ENCODE measurements around the gene SHROOM1.

Gene SHROOM1

GRCh38 chr5:132821350-132821749, 9.1 kb downstream of the SHROOM1 start:
- TF ChIP-seq RAD21 (IDR thresholded peaks at IDR 0.05; ENCODE audit: low read depth) = no peak
- TF ChIP-seq YY1 (IDR thresholded peaks at IDR 0.05; ENCODE audit: low read depth) = no peak
- no peak for TF ChIP-seq EGR1 (IDR thresholded peaks at IDR 0.05)
- no peak for TF ChIP-seq NFIC (IDR thresholded peaks at IDR 0.05)
- TF ChIP-seq REST (IDR thresholded peaks at IDR 0.05; ENCODE audit: low read depth) = no peak
- no peak for TF ChIP-seq FOXM1 (IDR thresholded peaks at IDR 0.05; ENCODE audit: borderline replicate concordance, low read depth)
- no peak for TF ChIP-seq ZBTB7A (IDR thresholded peaks at IDR 0.05; ENCODE audit: low read depth)
- no peak for TF ChIP-seq TAF1 (IDR thresholded peaks at IDR 0.05; ENCODE audit: low read depth)
- TF ChIP-seq CEBPB (IDR thresholded peaks at IDR 0.05) = no peak
- TF ChIP-seq CREB1 (IDR thresholded peaks at IDR 0.05; ENCODE audit: low read depth) = no peak
- TF ChIP-seq, protein P1, sequence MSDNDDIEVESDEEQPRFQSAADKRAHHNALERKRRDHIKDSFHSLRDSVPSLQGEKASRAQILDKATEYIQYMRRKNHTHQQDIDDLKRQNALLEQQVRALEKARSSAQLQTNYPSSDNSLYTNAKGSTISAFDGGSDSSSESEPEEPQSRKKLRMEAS (IDR thresholded peaks at IDR 0.05) = no peak

GRCh38 chr5:132820162-132820754, 10.2 kb downstream of the SHROOM1 start:
- TF ChIP-seq TEAD4 (IDR thresholded peaks at IDR 0.05) = no peak
- peak; percentile 94 for TF ChIP-seq RAD21 (IDR thresholded peaks at IDR 0.05; ENCODE audit: low read depth)
- TF ChIP-seq YY1 (IDR thresholded peaks at IDR 0.05; ENCODE audit: low read depth) = 0 out of 2 replicates have a peak, but pooled peaks have one; percentile 40
- TF ChIP-seq, protein P1 (IDR thresholded peaks at IDR 0.05) = no peak
- TF ChIP-seq ZBTB7A (IDR thresholded peaks at IDR 0.05; ENCODE audit: low read depth) = no peak
- TF ChIP-seq TCF12 (IDR thresholded peaks at IDR 0.05; ENCODE audit: low read depth) = peak; percentile 43; the same call in 1 of the 2 replicates
- TF ChIP-seq FOXM1 (IDR thresholded peaks at IDR 0.05; ENCODE audit: borderline replicate concordance, low read depth) = no peak

DNA sequence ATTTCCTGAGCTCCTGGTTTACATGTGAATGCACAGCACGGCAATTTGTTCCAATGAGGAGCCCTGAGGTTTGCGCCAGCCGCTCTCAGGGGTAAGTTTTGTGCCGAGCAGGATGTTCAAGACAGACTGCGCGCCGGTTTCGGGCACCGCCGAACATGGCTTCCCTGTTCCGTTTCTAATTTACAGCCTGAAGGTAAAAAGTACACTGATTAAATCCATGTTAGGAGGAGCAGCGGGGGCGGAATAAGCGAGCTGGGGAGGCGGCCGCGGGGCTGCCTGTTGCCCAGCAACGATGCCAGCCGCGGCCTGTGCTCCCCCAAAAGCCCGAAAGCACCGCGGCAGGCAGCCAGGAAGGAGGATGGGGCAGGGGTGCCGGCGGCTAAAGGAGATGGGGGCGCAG, 11.0 kb downstream of the SHROOM1 start:
- TF ChIP-seq FOXM1 (IDR thresholded peaks at IDR 0.05; ENCODE audit: borderline replicate concordance, low read depth) (no peak), RAD21 (IDR thresholded peaks at IDR 0.05; ENCODE audit: low read depth) (no peak), USF1 (IDR thresholded peaks at IDR 0.05) (no peak), EP300 (IDR thresholded peaks at IDR 0.05; ENCODE audit: borderline replicate concordance) (no peak)

DNA sequence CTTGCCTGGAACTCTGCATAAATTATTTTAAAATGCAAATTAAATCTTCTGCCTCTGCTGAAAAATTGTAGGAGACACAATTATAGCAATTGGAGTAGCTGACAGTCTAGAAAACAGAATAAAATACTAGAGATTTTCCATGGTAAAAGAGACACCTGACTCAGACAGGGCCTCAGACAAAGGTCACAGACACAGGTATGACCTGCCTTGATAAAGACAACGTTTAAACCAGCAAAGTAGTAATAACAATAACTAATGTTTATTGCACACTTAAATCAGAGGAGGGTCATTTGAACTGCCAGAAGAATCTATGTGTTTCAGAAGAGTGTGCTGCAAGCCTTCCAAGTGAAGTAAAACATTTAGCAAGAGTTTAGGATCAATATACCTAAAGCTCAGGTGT, 13.4 kb downstream of the SHROOM1 start:
- no peak for TF ChIP-seq CEBPB (IDR thresholded peaks at IDR 0.05)
- TF ChIP-seq TAF1 (IDR thresholded peaks at IDR 0.05; ENCODE audit: low read depth) = no peak
- TF ChIP-seq CREB1 (IDR thresholded peaks at IDR 0.05; ENCODE audit: low read depth) = no peak
- no peak for TF ChIP-seq FOXM1 (IDR thresholded peaks at IDR 0.05; ENCODE audit: borderline replicate concordance, low read depth)
- no peak for TF ChIP-seq NFIC (IDR thresholded peaks at IDR 0.05)
- TF ChIP-seq REST (IDR thresholded peaks at IDR 0.05; ENCODE audit: low read depth) = no peak
- no peak for TF ChIP-seq EGR1 (IDR thresholded peaks at IDR 0.05)
- TF ChIP-seq ZBTB7A (IDR thresholded peaks at IDR 0.05; ENCODE audit: low read depth) = no peak
- no peak for TF ChIP-seq TEAD4 (IDR thresholded peaks at IDR 0.05)
- TF ChIP-seq, protein P1 (IDR thresholded peaks at IDR 0.05) = no peak
- no peak for TF ChIP-seq USF1 (IDR thresholded peaks at IDR 0.05)
- TF ChIP-seq RAD21 (IDR thresholded peaks at IDR 0.05; ENCODE audit: low read depth) = no peak
- TF ChIP-seq YY1 (IDR thresholded peaks at IDR 0.05; ENCODE audit: low read depth) = no peak
- TF ChIP-seq EP300 (IDR thresholded peaks at IDR 0.05; ENCODE audit: borderline replicate concordance) = no peak
- TF ChIP-seq TCF12 (IDR thresholded peaks at IDR 0.05; ENCODE audit: low read depth) = no peak

GRCh38 chr5:132816554-132816953, 13.9 kb downstream of the SHROOM1 start:
- TF ChIP-seq YY1 (IDR thresholded peaks at IDR 0.05; ENCODE audit: low read depth) (no peak), CEBPB (IDR thresholded peaks at IDR 0.05) (0 out of 2 replicates have a peak, but pooled peaks have one; percentile 35), ZBTB7A (IDR thresholded peaks at IDR 0.05; ENCODE audit: low read depth) (no peak)
- TF ChIP-seq, protein P1 (IDR thresholded peaks at IDR 0.05) = no peak

GRCh38 chr5:132816083-132816482, 14.4 kb downstream of the SHROOM1 start:
- TF ChIP-seq EP300 (IDR thresholded peaks at IDR 0.05; ENCODE audit: borderline replicate concordance) (no peak), EGR1 (IDR thresholded peaks at IDR 0.05) (no peak), USF1 (IDR thresholded peaks at IDR 0.05) (no peak), ZBTB7A (IDR thresholded peaks at IDR 0.05; ENCODE audit: low read depth) (no peak), TCF12 (IDR thresholded peaks at IDR 0.05; ENCODE audit: low read depth) (no peak), YY1 (IDR thresholded peaks at IDR 0.05; ENCODE audit: low read depth) (no peak), NFIC (IDR thresholded peaks at IDR 0.05) (no peak), TAF1 (IDR thresholded peaks at IDR 0.05; ENCODE audit: low read depth) (no peak), CEBPB (IDR thresholded peaks at IDR 0.05) (no peak), CREB1 (IDR thresholded peaks at IDR 0.05; ENCODE audit: low read depth) (no peak), FOXM1 (IDR thresholded peaks at IDR 0.05; ENCODE audit: borderline replicate concordance, low read depth) (no peak), RAD21 (IDR thresholded peaks at IDR 0.05; ENCODE audit: low read depth) (no peak), REST (IDR thresholded peaks at IDR 0.05; ENCODE audit: low read depth) (no peak), TEAD4 (IDR thresholded peaks at IDR 0.05) (no peak)
- TF ChIP-seq, protein P1 (IDR thresholded peaks at IDR 0.05) = no peak

All from Ishikawa (cell line).